HT-29 (cell line): ENCODE data around the gene FAM162A. TPM values are rescaled to one million over a fixed set of nuclear protein-coding genes. Genes with fewer than 3 reads are reported as not detected.

Experiments
- DNase-seq: peaks from one replicate; pipeline ENCODE4 v3.0.0-alpha.2; 2015; ENCODE audit warnings: low spot score
- total RNA-seq: library from RNA; depleted of rRNA; stranded (reverse); fragments of >200 nt; shearing (Covaris generic); gene quantifications from 2 replicates; pipeline ENCODE4 v1.2.3, GENCODE V29; 2014

FAM162A gene
- total RNA-seq, 1 experiment from 2014 or later, result 43.3 TPM

DNA sequence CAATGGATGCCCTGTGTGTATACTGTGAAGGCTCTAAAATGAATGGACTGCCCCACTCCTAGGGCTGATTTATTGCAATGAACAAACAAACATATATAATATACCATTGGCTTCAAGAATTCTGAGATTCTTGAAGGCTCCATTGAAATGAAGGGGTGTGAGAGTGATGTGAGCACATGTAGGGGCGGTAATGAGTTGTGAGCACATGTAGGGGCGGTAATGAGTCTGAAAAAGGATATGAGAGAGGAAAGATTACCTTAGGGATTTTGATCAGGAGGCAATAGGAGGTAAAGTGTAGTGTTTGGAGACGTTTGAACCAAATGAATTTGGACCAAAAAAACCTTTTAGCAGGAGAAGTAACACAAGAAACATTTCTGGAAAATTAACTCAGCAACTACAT is 3.7 kb downstream of the FAM162A start:
- DNase-seq, result no peak

DNA sequence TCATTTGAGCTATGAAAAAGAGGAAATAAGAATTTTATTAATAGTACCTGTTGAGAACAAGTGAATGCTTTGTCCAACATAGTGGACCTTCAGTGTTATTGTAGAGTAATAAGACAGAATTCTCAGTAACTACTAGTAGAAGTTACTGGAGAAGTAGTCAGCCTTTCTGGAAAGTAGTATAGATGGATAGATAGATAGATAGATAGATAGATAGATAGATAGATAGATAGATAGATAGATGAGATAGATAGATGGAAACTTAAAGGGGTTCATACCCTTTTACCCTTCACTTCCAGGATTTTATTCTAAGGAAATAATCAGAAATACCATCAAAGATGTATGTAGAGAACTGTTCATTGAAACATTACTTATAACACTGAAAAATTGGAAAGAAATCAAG is 5.2 kb downstream of the FAM162A start:
- no peak for DNase-seq

DNA sequence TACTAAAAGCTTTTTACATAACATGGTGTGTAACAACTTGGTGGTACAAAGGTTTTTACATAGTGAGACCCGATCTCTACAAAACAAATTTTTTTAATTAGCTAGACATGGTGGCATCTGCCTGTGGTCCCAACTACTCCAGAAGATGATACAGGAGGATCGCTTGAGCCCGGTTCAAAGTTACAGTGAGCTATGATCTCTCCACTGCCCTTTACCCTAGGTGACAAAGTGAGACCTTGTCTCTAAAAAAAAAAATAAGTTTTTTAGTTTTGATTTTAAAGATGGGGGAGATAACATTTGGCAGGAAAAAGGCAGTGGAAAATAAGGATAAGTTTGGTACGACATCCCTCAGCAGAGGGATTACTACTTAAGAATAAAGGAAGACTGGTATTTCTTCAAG is 5.9 kb downstream of the FAM162A start:
- DNase-seq, result no peak

DNA sequence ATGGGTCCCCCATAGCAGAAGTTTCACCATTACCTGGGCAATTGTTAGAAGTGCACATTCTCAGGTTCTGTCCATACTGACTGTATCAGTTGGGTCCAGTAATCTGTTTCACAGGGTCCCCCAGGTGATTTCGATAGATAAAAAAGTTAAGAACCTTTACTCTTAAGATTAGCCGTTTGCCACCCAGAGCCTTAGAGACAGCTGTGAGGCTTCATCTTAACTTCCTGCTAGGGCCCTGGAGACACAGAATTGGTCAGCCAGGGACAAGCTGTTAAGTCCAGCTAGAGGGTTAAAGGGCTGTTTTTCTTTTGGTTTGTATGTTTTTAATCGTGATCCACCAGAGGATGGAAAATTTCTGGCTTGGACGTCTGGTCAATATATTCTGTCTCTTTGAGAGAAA is 6.7 kb downstream of the FAM162A start:
- no peak for DNase-seq

DNA sequence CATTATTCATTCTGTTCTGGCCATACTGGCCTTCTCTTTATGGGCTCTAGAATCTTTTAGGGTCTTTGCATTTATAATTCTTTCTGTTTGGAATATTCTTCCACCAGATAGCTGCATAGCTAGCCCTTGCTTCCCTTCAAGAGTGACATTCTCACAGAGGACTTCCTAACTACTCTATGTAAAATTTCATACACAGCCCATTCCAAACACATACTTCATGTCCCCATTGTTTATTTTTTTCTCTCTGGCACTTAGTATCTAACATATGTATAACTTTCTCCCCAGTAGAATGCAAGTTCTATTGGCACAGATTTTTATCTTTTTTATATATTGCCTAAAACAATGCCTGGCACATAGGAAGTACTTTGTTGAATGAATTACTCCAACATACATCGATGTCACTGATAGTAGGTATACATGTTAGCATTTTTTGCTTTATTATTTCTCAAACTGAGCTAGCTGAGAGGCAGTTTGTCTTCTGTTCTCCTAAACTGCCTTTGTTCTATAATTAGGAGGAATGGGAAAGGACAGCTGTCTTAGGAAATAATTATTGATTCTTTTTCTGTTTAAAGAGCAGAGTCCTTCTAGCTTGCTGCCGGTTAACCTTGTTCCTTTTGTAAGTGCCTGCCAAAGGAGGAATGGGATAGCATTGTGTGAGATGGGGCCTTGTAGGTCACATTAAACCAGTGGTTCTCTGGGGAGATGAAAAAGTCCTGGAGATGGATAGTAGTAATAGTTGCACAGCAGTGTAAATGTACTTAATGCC is 7.9 kb downstream of the FAM162A start:
- DNase-seq, result no peak

DNA sequence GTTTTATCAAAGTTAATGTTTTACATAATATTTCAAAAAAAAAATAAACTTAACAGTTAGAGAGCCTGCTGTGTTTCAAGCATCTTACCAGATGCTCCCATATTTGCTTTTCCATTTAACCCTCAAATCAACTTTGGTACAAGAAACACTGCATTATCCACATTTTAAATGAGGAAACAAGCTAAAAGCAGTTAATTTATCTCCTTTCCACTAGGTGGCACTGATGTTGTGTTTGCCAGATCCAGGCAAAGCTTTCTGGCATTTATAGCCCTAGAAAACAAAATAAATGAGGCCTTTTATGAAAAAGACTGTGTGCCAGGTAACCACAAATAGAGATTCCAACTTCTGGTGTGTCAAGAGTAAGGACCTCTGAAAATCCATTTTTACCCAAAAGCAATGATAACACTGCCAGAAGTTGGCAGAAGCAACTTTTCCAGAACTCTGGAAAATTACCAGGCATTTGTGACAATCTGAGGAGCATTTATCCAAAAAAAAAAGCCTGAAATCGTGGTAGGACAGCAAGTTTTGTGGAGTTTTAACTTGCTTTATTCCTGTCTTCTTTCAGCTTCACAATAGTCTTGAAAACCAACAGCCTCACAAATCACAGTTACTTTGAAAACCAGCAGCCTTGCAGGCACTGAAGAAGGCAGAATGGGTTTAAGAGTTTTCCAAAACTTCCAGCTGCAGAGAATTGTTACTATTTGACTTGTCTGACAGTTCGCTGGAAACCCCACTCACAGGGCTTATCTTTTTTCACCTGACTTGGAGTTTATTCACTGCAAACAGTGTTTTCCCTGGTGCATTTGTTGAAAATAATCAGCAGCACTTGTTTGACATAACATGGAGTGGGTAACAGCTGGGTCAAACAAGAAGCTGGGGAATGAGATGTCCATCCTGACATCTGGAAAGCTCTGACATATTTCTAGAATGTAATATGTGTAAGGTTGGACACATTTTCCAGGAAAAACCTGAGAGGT is 9.2 kb downstream of the FAM162A start:
- peak; percentile 55 for DNase-seq

DNA sequence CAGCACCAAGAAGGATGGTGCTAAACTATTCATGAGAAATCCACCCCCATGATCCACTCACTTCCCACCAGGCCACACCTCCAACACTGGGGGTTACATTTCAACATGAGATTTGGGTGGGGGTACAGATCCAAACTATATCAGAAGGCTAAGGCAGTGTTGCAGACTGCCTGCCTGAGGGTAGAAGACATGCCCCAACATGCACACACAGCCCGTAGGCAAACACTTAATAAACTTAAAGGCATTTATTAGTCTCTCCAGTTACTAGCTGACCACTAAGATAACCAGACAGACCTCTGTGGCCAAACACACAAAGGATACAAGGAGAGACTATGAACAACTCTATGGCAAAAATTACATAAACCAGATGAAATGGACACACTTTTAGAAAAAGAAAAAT is 10.2 kb downstream of the FAM162A start:
- DNase-seq, result no peak

DNA sequence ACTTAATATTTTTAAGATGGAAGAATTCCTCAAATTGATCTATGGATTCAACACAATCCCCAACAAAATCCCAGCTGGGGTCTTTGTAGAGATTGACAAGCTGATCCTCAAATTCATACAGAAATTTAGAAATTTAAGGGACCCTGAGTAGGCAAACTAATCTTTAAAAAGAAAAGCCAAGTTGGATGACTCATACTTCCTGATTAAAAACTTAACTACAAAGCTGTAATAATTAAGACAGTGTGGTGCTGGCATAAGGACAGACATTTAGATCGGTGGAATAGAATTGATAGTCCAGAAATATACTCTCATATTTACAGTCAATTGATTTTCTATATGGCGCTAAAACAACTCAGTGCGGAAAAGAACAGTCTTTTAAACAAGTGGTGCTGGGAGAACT is 11.6 kb downstream of the FAM162A start:
- DNase-seq, result no peak

DNA sequence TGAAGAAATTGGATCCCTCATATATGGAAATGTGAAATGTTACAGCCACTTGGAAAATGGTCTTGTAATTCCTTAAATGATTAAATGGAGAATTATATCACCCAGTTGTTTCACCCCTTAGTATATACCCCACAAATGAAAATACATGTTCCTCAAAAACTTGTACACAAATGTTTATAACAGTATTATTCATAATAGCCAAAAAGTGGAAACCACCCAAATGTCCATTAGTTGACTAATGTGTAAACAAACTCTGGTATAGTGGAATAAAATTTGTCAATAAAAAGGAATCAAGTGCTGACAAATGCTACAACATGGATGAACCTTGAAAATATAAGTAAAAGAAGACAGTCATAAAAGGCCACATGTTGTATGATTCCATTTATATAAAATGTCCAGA is 12.5 kb downstream of the FAM162A start:
- DNase-seq, result no peak

DNA sequence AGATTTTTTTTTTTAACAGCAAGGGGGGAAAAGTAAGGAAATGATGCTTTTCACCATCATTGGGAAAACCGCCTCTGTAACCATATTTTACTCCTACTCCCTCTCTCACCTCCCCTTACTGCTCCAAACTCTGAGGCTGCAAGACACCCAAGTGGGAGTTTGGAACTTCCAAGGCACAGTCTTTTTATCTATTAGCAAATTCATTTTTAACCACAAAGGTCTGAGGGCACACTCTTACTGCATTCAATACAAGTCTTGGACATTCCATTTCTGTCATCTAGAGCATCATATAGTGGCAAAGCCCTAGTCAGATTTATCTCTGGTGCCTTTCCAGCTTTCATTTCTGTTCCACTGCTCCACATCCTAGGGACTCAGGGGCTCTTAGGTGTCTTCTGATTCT is 13.2 kb downstream of the FAM162A start:
- DNase-seq, result no peak

DNA sequence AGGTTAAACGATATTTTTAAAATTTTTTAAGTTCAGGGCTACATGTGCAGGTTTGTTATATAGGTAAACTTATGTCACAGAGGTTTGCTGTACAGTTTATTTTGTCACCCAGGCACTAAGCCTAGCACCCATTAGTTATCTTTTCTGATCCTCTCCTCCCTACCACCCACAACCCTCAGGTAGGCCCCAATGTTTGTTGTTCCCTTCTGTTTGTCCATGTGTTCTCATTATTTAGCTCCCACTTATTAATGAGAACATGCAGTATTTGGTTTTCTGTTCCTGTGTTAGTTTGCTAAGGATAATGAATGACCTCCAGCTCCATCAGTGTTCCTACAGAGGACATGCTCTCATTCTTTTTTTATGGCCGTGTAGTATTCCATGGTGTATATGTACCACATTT is 14.9 kb downstream of the FAM162A start:
- no peak for DNase-seq

DNA sequence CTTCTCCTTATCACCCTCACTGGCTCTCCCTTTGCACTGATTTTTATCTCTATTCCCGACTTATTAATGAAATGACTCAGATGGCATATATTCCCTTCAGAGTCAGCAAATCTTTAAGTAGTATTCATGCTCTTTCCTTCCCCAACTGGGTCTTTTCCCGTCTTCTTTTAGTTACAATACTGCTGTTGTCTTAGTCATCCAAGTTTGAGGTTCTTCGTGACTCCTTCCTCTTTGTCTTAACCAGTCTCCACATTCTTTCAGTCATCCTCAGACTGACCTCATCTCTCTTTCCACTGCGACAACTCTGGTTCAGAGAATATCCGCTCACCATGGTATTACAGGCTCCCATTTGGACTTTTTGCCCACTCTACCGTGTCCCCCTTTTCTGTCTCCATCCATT is 19.5 kb downstream of the FAM162A start:
- DNase-seq, result no peak

DNA sequence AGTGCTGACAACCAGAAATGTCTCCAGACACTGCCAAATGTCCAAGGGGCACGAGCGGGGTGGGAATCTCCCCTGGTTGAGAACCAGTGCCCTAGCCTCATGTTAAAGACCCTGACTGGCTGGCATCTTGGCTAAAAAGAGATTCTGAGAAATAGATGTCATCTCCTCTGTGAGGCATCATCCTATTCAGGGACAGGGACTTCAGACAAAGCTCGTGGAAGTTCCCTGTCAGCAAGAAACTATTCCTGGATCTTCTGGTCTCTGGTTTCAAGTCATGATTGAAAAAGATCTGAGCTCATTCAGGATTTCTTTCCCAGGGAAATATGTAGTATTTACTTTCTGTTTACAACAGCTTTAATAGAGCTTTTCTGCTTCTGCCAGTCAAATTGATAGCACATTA is 21.0 kb downstream of the FAM162A start:
- DNase-seq, result no peak

DNA sequence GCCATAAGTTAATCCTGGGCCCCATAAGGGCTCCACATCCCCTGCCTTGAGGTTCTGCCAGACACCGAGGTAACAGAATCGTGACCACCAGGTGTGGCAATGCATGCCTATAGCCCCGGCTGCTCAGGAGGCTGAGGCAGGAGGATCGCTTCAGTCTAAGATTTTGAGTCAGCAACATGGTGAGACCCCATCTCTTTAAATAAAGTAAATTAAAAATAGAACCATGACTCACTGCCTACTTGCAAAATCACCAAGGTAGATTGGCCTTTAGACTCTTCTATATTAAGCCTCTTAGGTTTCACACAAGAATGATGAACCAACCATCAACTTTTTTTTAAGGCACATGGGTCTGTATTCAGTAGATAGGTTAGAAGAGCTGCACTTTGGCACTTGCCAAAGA is 22.2 kb downstream of the FAM162A start:
- no peak for DNase-seq

DNA sequence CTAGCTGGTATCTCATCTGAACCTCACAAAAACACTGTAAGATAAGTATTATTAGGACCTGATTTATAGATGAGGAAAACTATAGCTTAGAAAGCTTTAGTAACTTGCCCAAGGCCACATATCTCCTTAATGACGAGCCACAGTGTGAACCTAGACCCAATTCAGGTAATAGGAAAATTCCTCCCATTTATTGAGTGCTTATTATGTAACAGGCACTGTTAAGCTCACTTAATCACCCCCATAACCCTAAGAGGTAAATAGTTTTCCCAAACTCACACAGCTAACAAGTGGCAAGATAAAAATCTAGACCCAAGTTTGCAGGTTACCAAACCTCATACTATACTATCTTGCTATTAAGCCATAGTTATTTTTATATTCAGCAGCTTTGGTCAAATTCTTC is 24.0 kb downstream of the FAM162A start:
- no peak for DNase-seq

DNA sequence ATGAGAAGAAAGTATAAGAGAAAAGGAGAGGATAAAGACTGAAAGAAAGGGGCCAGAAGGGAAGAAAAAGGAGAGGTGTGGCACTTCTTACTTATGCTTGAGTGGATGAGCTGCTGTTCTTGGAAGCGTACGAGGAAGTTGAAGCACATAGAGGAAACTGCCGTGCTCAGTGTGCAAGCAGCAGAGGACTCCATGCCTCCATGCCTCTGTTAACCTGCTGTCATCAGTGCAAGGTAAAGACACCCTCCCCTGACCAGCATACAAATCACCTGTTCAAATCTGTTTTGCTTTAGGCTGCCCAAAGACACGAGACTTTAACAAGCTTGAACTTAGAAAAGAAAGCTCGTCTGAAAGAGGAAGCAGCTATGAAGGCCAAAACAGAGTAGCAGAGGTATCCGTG is 25.5 kb downstream of the FAM162A start:
- DNase-seq, result no peak

DNA sequence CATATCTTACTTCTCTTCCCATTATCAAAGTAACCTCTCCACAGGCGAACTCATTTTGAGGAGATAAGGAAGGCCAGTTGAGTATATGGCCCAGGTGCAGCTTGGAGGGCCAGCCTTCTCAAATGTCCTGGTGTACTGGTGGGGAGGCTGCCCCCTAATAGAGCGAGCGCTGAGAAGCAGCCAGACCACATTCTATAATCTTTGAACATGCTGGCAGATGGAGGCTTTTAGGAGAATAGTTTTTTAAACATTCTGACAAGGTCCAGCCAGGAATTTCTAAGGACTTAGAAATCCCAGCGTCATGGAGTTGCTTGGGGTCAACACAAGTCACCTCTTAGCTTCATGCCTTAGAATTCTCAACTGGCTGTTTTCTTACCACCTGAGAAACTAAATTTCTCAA is 26.1 kb downstream of the FAM162A start:
- DNase-seq, result no peak

DNA sequence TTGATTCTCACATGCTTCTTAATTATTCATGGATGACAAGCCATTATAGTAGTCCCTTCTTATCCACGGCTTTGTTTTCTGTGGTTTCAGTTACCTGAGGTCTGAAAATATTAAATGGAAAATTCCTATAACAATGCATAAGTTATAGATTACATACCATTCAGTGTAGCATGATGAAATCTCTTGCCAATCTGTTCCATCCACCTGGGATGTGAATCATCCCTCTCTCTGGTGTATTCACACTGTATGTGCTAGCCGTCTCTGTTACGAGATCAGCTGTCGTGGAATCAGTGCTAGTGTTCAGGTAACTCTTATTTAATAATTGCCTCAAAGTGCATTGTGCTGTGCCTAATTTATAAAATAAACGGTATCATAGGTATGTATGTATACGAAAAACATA is 26.7 kb downstream of the FAM162A start:
- DNase-seq, result no peak

DNA sequence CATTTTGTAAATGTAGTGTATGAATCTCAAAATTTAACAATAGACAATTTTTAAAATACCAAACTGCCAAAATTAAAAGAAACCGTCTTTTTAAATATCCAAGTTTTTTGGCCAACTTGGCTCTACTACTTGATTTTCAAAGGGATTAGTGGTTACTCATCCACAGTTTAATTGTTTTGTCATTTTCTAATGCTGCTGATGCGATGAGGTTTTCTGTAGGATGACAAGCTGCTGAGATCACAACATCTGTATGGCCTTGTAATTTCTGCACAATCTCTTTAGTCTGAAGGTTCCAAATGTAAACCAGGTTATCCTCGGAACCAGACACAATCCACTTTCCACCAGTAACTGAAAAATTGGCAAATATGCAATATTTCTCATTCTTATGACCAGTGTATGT is 30.4 kb downstream of the FAM162A start:
- no peak for DNase-seq

DNA sequence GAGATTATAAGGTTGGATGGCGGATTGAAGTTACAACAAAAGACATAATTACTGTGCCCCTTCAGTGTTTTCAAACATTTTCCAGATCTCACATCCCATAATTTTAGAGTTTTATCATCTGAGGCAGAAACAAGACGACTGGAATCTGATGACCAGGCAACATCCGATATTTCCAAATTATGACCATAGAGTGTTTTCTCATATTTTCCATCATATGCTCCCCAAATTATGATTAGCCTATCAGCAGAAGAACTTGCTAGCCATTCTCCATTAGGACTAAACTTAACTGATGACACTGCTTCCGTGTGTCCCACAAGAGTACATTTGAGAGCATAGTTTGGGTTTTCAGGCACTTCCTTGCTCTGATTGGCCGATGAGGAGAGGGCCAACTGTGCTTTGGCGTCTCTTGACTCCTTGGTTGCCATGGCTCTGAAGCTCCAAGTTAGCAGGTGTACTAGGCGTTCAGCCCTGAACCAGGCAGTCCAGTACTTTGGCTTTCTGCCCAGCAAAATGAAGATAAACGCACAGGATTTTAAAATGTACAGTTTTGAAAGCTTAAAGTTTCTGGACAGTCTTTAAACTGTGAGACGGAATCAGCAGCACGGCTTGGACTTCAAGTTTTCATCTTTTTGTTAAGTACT is 31.2 kb downstream of the FAM162A start:
- DNase-seq, result peak; percentile 89

DNA sequence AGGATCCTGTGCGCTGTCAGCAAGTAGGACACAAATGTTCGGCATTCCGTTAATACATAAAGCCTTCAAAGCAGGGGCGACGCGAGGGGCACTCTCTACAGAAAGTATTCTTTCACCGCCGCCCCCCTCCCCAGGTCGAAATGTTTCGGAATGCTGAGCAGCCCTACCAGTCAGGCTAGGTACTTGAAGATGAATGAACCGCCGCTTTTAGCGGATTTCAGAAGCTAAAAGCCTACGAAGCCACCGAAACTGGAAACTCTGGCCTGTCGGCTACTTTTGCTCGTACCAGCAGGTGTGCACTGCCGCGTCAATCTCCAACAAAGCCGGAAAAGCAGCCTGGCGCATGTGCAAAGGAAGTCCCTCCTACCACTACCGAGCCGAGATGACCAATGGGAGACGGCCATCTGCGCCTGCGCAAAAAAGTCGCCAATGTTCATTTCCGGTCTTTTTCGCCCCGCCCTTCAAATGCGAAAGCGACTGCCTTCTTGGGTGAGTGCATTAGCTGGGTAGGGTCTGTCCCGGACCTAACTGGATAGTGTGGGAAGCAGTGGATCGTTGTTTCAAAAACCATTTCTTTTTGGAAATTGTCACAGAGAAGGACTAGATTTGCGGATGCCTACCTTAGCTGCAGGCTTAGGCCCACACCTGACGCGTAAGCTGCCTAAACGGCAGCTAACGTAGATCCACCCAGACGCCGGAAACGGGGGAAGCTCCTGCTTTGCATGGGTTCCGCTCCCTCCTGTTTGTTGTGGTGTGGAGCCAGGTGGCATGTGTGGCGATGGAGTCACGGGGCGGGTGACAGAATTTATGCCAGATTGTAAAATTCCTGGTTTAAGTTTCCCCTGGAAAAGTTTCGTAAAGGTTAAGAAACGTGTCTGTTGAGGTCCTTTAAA is 32.0 kb downstream of the FAM162A start, which contains the start of gene WDR5B:
Gene WDR5B, minus strand, starts transcription at position 301 of the 893 bp plus-strand sequence. CDS start 534 bp downstream, outside the sequence.
- peak; percentile 100 for DNase-seq
